ENCODE results near the gene DAAM2.

- TF ChIP-seq CTCF (IDR thresholded peaks at IDR 0.05): no peak
- no peak for TF ChIP-seq POLR2A (IDR thresholded peaks at IDR 0.05)
- TF ChIP-seq POLR2AphosphoS5 (IDR thresholded peaks at IDR 0.05): no peak
These were observed 156.1 kb downstream of the DAAM2 start for GRCh38 chr6:39948199-39948791.

Data from prostate gland (tissue), 2 donors.